Measurements from ENCODE around the gene FOXO6.
A peak's percentile ranks its signal among the peaks of the same experiment; 100 is the strongest.

The FOXO6 gene

GRCh38 chr1:41423511-41424191 is 62.4 kb downstream of the FOXO6 start:
- no peak overlapping the region for H3K4me3 ChIP-seq (ENCODE audit: low read depth, low read length)
- peak; percentile 21 for DNase-seq (ENCODE audit: low read depth)
- TF ChIP-seq, protein P1, sequence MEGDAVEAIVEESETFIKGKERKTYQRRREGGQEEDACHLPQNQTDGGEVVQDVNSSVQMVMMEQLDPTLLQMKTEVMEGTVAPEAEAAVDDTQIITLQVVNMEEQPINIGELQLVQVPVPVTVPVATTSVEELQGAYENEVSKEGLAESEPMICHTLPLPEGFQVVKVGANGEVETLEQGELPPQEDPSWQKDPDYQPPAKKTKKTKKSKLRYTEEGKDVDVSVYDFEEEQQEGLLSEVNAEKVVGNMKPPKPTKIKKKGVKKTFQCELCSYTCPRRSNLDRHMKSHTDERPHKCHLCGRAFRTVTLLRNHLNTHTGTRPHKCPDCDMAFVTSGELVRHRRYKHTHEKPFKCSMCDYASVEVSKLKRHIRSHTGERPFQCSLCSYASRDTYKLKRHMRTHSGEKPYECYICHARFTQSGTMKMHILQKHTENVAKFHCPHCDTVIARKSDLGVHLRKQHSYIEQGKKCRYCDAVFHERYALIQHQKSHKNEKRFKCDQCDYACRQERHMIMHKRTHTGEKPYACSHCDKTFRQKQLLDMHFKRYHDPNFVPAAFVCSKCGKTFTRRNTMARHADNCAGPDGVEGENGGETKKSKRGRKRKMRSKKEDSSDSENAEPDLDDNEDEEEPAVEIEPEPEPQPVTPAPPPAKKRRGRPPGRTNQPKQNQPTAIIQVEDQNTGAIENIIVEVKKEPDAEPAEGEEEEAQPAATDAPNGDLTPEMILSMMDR (IDR thresholded peaks at IDR 0.05; ENCODE audit: low read depth, low read length) = peak; percentile 39
- TF ChIP-seq, protein P2, sequence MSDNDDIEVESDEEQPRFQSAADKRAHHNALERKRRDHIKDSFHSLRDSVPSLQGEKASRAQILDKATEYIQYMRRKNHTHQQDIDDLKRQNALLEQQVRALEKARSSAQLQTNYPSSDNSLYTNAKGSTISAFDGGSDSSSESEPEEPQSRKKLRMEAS (IDR thresholded peaks at IDR 0.05; ENCODE audit: low read depth, low read length) = no peak

- DNase-seq (ENCODE audit: low read depth) = no peak
- TF ChIP-seq POLR2A (IDR thresholded peaks at IDR 0.05; ENCODE audit: extremely low read depth, insufficient read length) (no peak), MYC (IDR thresholded peaks at IDR 0.05; ENCODE audit: low read depth, low read length) (no peak)
- TF ChIP-seq, protein P1 (IDR thresholded peaks at IDR 0.05; ENCODE audit: low read depth, low read length) = no peak
- TF ChIP-seq, protein P2 (IDR thresholded peaks at IDR 0.05; ENCODE audit: low read depth, low read length) = no peak
- no peak overlapping the region for H3K4me3 ChIP-seq (ENCODE audit: low read depth, low read length)
Observed at GRCh38 chr1:41424581-41425118, 63.4 kb downstream of the FOXO6 start.

- H3K4me3 ChIP-seq (ENCODE audit: low read depth, low read length) = no peak overlapping the region
- TF ChIP-seq, protein P2 (IDR thresholded peaks at IDR 0.05; ENCODE audit: low read depth, low read length) = no peak
- TF ChIP-seq MYC (IDR thresholded peaks at IDR 0.05; ENCODE audit: low read depth, low read length) = no peak
- TF ChIP-seq, protein P1 (IDR thresholded peaks at IDR 0.05; ENCODE audit: low read depth, low read length) = no peak
- TF ChIP-seq POLR2A (IDR thresholded peaks at IDR 0.05; ENCODE audit: extremely low read depth, insufficient read length) = no peak
- no peak for DNase-seq (ENCODE audit: low read depth)
Observed at GRCh38 chr1:41425369-41425768, 64.1 kb downstream of the FOXO6 start.

DNA sequence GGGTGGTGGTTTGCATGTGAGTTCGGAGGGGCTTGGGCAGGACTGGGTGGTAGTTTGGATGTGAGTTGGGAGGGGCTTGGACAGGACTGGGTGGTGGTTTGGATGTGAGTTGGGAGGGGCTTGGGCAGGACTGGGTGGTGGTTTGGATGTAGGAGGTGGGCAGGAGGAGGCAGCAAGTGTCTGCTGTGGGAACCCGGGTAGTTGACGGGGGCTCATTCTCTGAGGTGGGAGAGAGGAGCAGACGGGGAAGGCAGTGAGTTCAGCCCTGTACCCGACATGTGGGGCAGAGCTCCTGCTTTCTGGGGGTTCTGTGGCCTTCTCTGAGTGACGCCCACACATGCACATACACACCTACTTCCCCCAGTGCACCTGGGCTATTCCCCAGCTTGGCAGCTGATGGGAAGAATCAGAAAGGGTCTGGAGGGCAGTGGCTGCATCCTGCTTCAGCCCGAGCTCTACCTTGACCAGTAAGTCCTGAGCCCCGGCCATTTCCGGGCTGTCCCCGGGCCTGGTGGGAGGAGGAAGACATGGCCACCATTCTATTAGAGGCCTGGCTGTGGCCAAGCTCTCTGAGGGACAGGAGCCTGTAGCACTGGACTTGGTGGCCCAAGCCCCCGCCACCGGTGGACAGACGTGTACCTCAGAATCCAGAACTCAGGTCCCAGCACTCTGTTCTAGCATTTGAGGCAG is 65.1 kb downstream of the FOXO6 start:
- TF ChIP-seq, protein P1 (IDR thresholded peaks at IDR 0.05; ENCODE audit: low read depth, low read length) = no peak
- TF ChIP-seq, protein P2 (IDR thresholded peaks at IDR 0.05; ENCODE audit: low read depth, low read length) = no peak
- TF ChIP-seq POLR2A (IDR thresholded peaks at IDR 0.05; ENCODE audit: extremely low read depth, insufficient read length) (no peak), MYC (IDR thresholded peaks at IDR 0.05; ENCODE audit: low read depth, low read length) (no peak)
- H3K4me3 ChIP-seq (ENCODE audit: low read depth, low read length) = no peak overlapping the region
- DNase-seq (ENCODE audit: low read depth) = no peak

- TF ChIP-seq MYC (IDR thresholded peaks at IDR 0.05; ENCODE audit: low read depth, low read length) (no peak), POLR2A (IDR thresholded peaks at IDR 0.05; ENCODE audit: extremely low read depth, insufficient read length) (no peak)
- TF ChIP-seq, protein P1 (IDR thresholded peaks at IDR 0.05; ENCODE audit: low read depth, low read length) = no peak
- TF ChIP-seq, protein P2 (IDR thresholded peaks at IDR 0.05; ENCODE audit: low read depth, low read length) = no peak
- no peak for DNase-seq (ENCODE audit: low read depth)
Observed at GRCh38 chr1:41427122-41427913, 66.1 kb downstream of the FOXO6 start.

More at GRCh38 chr1:41427122-41427913, 66.1 kb downstream of the FOXO6 start:
- H3K4me3 ChIP-seq (ENCODE audit: low read depth, low read length) = no peak overlapping the region

Measured in NB4 (cell line).